ENCODE data around the gene ALG1.
"Not testable (repeated sequence)": the region's sequence is repeated elsewhere in the genome, so short reads cannot be mapped to it uniquely, and the experiment has no call there.

Gene ALG1

GRCh38 chr16:5097470-5098220 is 26.0 kb downstream of the ALG1 start, which contains the start of gene EEF2KMT:
TSS of gene EEF2KMT (minus strand) at chr16:5097795. CDS start at chr16:5097739, 56 bp downstream.
- POLR2A ChIA-PET, result interaction anchor here (0.7 to 1.0 kb wide), 2 partner anchors 559 to 733 kb away, joined by 3 read pairs; no protein-coding TSS in a partner anchor
- TF ChIP-seq CTCF (IDR thresholded peaks at IDR 0.05; ENCODE audit: control extremely low read depth, extremely low read depth, low read depth, missing control alignments), result peak; percentile 7

GRCh38 chr16:5098221-5099159 is 26.8 kb downstream of the ALG1 start:
- CTCF ChIA-PET, result interaction anchor here (0.8 kb wide), 1 partner anchor 16 kb away, joined by 3 read pairs; no protein-coding TSS in a partner anchor
- POLR2A ChIA-PET, result interaction anchor here (0.7 to 1.0 kb wide), 2 partner anchors 560 to 734 kb away, joined by 3 read pairs; no protein-coding TSS in a partner anchor
- peak; percentile 39 for DNase-seq (ENCODE audit: extremely low spot score)

More at GRCh38 chr16:5097470-5098220, 26.0 kb downstream of the ALG1 start, which contains the start of gene EEF2KMT:
- CTCF ChIA-PET, result interaction anchor here (0.8 kb wide), 1 partner anchor 17 kb away, joined by 3 read pairs; no protein-coding TSS in a partner anchor
- peak; percentile 93 for DNase-seq (ENCODE audit: extremely low spot score)

- POLR2A ChIA-PET; DNase-seq (ENCODE audit: extremely low spot score); CTCF ChIA-PET: not testable (repeated sequence)
These were observed 27.5 kb downstream of the ALG1 start for GRCh38 chr16:5099174-5099573.

- CTCF ChIA-PET, POLR2A ChIA-PET: not testable (repeated sequence)
These were observed 31.8 kb downstream of the ALG1 start for GRCh38 chr16:5103296-5104032.

GRCh38 chr16:5105039-5105438 is 33.4 kb downstream of the ALG1 start:
- DNase-seq (ENCODE audit: extremely low spot score); POLR2A ChIA-PET; CTCF ChIA-PET: not testable (repeated sequence)

More at GRCh38 chr16:5103296-5104032, 31.8 kb downstream of the ALG1 start:
- DNase-seq (ENCODE audit: extremely low spot score), result not testable (repeated sequence)

- no peak for DNase-seq (ENCODE audit: extremely low spot score)
- no peak for TF ChIP-seq CTCF (IDR thresholded peaks at IDR 0.05; ENCODE audit: control extremely low read depth, extremely low read depth, low read depth, missing control alignments)
- ChIA-PET POLR2A (interaction anchor here (0.5 kb wide), 1 partner anchor 37 kb away, joined by 4 read pairs; no protein-coding TSS in a partner anchor), CTCF (no interaction called here)
These were observed 37.0 kb downstream of the ALG1 start for GRCh38 chr16:5108505-5109158.

- CTCF ChIA-PET; DNase-seq (ENCODE audit: extremely low spot score); POLR2A ChIA-PET: not testable (repeated sequence)
These were observed 39.3 kb downstream of the ALG1 start for GRCh38 chr16:5110933-5111332.

GRCh38 chr16:5116780-5117295 is 45.2 kb downstream of the ALG1 start:
- POLR2A ChIA-PET; CTCF ChIA-PET; DNase-seq (ENCODE audit: extremely low spot score): not testable (repeated sequence)

- POLR2A ChIA-PET; DNase-seq (ENCODE audit: extremely low spot score); CTCF ChIA-PET: not testable (repeated sequence)
These were observed 45.9 kb downstream of the ALG1 start for GRCh38 chr16:5117300-5118087.

- CTCF ChIA-PET; POLR2A ChIA-PET; DNase-seq (ENCODE audit: extremely low spot score): not testable (repeated sequence)
These were observed 59.9 kb downstream of the ALG1 start for GRCh38 chr16:5131467-5132004.

- CTCF ChIA-PET, result not testable (repeated sequence)
These were observed 61.4 kb downstream of the ALG1 start for GRCh38 chr16:5132915-5133600.

GRCh38 chr16:5134739-5135452 is 63.3 kb downstream of the ALG1 start:
- CTCF ChIA-PET, result interaction anchor here (0.7 kb wide), 1 partner anchor 110 kb away, joined by 3 read pairs; no protein-coding TSS in a partner anchor
- POLR2A ChIA-PET; DNase-seq (ENCODE audit: extremely low spot score): not testable (repeated sequence)

More at GRCh38 chr16:5132915-5133600, 61.4 kb downstream of the ALG1 start:
- DNase-seq (ENCODE audit: extremely low spot score); POLR2A ChIA-PET: not testable (repeated sequence)

All from GM10248 (cell line).